Mucosa of stomach (tissue), 1 donor: ENCODE measurements around the gene STX17.
"Not testable (repeated sequence)": the region's sequence is repeated elsewhere in the genome, so short reads cannot be mapped to it uniquely, and the experiment has no call there.

ENCODE experiments used
- H3K27me3 ChIP-seq: one replicate; pipeline ENCODE4 v1.7.0; 2013; ENCODE audit warnings: mild to moderate bottlenecking, low read length; ENCODE audit not compliant: control insufficient read depth, insufficient read depth
- H3K36me3 ChIP-seq: one replicate; pipeline ENCODE4 v1.7.0; 2013; ENCODE audit warnings: low read length; ENCODE audit not compliant: control insufficient read depth, insufficient read depth
- H3K4me1 ChIP-seq: one replicate; pipeline ENCODE4 v1.7.0; 2013; ENCODE audit warnings: mild to moderate bottlenecking, low read length; ENCODE audit not compliant: control insufficient read depth, insufficient read depth
- H3K4me3 ChIP-seq: one replicate; pipeline ENCODE4 v1.7.0; 2013; ENCODE audit warnings: low read length
- H3K9ac ChIP-seq: one replicate; pipeline ENCODE4 v1.7.0; 2013; ENCODE audit warnings: mild to moderate bottlenecking, low read length, moderate library complexity
- H3K9me3 ChIP-seq: one replicate; pipeline ENCODE4 v1.7.0; 2013; ENCODE audit warnings: mild to moderate bottlenecking, low read length, moderate library complexity; ENCODE audit not compliant: control insufficient read depth
- donor health status: Pancreatic carcinoma.

STX17 gene

GRCh38 chr9:99978221-99978620 lies 71.8 kb downstream of the STX17 start:
- no peaks in the 10 kb centered on the region for H3K9me3 ChIP-seq
- no peak overlapping the region for H3K4me3 ChIP-seq
- no peaks in the 10 kb centered on the region for H3K27me3 ChIP-seq
- H3K36me3 ChIP-seq, result no peaks in the 10 kb centered on the region
- no peaks in the 10 kb centered on the region for H3K4me1 ChIP-seq
- no peak overlapping the region for H3K9ac ChIP-seq

GRCh38 chr9:99980598-99980997 lies 74.1 kb downstream of the STX17 start:
- Histone ChIP-seq H3K27me3 (no peaks in the 10 kb centered on the region), H3K9me3 (no peaks in the 10 kb centered on the region), H3K4me1 (no peaks in the 10 kb centered on the region), H3K9ac (no peak overlapping the region), H3K36me3 (no peaks in the 10 kb centered on the region), H3K4me3 (no peak overlapping the region)

GRCh38 chr9:99986642-99987041 lies 80.2 kb downstream of the STX17 start:
- H3K36me3 ChIP-seq, result no peaks in the 10 kb centered on the region
- no peak overlapping the region for H3K9ac ChIP-seq
- H3K27me3 ChIP-seq, result no peaks in the 10 kb centered on the region
- H3K4me3 ChIP-seq, result no peak overlapping the region
- H3K4me1 ChIP-seq, result no peaks in the 10 kb centered on the region
- no peaks in the 10 kb centered on the region for H3K9me3 ChIP-seq

- not testable (repeated sequence) for H3K36me3 ChIP-seq, H3K4me1 ChIP-seq, H3K9me3 ChIP-seq, H3K9ac ChIP-seq, H3K4me3 ChIP-seq, H3K27me3 ChIP-seq
Measured at GRCh38 chr9:99990508-99990907, 84.1 kb downstream of the STX17 start.

GRCh38 chr9:99998266-99998665 lies 91.8 kb downstream of the STX17 start:
- Histone ChIP-seq H3K36me3 (no peaks in the 10 kb centered on the region), H3K27me3 (no peaks in the 10 kb centered on the region), H3K9me3 (no peaks in the 10 kb centered on the region), H3K9ac (no peak overlapping the region), H3K4me1 (no peaks in the 10 kb centered on the region), H3K4me3 (no peak overlapping the region)

GRCh38 chr9:99998866-99999265 lies 92.4 kb downstream of the STX17 start:
- H3K9ac ChIP-seq, result no peak overlapping the region
- H3K4me1 ChIP-seq, result no peaks in the 10 kb centered on the region
- no peaks in the 10 kb centered on the region for H3K36me3 ChIP-seq
- no peaks in the 10 kb centered on the region for H3K27me3 ChIP-seq
- no peaks in the 10 kb centered on the region for H3K9me3 ChIP-seq
- H3K4me3 ChIP-seq, result no peak overlapping the region

GRCh38 chr9:99999797-100000196 lies 93.3 kb downstream of the STX17 start:
- Histone ChIP-seq H3K27me3 (no peaks in the 10 kb centered on the region), H3K9me3 (no peaks in the 10 kb centered on the region), H3K4me3 (no peak overlapping the region), H3K9ac (no peak overlapping the region), H3K36me3 (no peaks in the 10 kb centered on the region), H3K4me1 (no peaks in the 10 kb centered on the region)

- Histone ChIP-seq H3K9me3 (no peaks in the 10 kb centered on the region), H3K36me3 (no peaks in the 10 kb centered on the region), H3K4me1 (peaks cover 7% of the 10 kb centered on the region), H3K9ac (no peak overlapping the region), H3K4me3 (no peak overlapping the region), H3K27me3 (no peaks in the 10 kb centered on the region)
Measured at GRCh38 chr9:100011062-100011681, 104.7 kb downstream of the STX17 start.

GRCh38 chr9:100012279-100012678 lies 105.8 kb downstream of the STX17 start:
- no peak overlapping the region for H3K9ac ChIP-seq
- peaks cover 7% of the 10 kb centered on the region for H3K4me1 ChIP-seq
- no peaks in the 10 kb centered on the region for H3K36me3 ChIP-seq
- no peak overlapping the region for H3K4me3 ChIP-seq
- no peaks in the 10 kb centered on the region for H3K27me3 ChIP-seq
- H3K9me3 ChIP-seq, result no peaks in the 10 kb centered on the region

- no peaks in the 10 kb centered on the region for H3K36me3 ChIP-seq
- no peaks in the 10 kb centered on the region for H3K27me3 ChIP-seq
- H3K9me3 ChIP-seq, result no peaks in the 10 kb centered on the region
- H3K9ac ChIP-seq, result no peak overlapping the region
- H3K4me1 ChIP-seq, result peaks cover 7% of the 10 kb centered on the region
- no peak overlapping the region for H3K4me3 ChIP-seq
Measured at GRCh38 chr9:100013573-100013972, 107.1 kb downstream of the STX17 start.

GRCh38 chr9:100014846-100015245 lies 108.4 kb downstream of the STX17 start:
- Histone ChIP-seq H3K36me3 (no peaks in the 10 kb centered on the region), H3K9me3 (no peaks in the 10 kb centered on the region), H3K27me3 (no peaks in the 10 kb centered on the region), H3K9ac (no peak overlapping the region), H3K4me3 (no peak overlapping the region), H3K4me1 (peaks cover 7% of the 10 kb centered on the region)

GRCh38 chr9:100019541-100019940 lies 113.1 kb downstream of the STX17 start:
- Histone ChIP-seq H3K9ac (no peak overlapping the region), H3K4me1 (no peaks in the 10 kb centered on the region), H3K36me3 (no peaks in the 10 kb centered on the region)

More at GRCh38 chr9:100019541-100019940, 113.1 kb downstream of the STX17 start:
- H3K4me3 ChIP-seq, result no peak overlapping the region
- H3K27me3 ChIP-seq, result no peaks in the 10 kb centered on the region
- H3K9me3 ChIP-seq, result no peaks in the 10 kb centered on the region
